ENCODE measurements around the gene OGDHL. TPM values are rescaled to one million over a fixed set of nuclear protein-coding genes. Genes with fewer than 3 reads are reported as not detected.

OGDHL gene
- total RNA-seq, 1 experiment from 2014 or later: 21.4 TPM

DNA sequence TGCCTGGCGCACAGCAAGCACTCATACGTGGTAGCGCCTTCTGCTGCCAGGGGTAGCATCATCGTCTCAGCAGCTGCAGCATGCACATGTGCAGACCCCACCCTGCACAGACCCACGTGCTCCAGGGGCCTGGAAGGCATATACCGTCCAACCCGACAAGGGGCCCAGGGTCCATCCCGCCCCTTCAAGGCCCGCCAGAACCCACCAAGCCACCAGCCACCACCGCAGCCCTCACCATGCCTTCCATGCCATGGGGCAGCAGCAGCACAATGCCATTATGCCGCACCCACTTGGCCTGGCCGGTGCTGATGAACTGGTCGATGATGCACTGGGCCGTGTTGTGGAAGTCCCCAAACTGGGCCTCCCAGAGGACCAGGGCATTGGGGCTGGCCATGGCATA is 22.7 kb downstream of the OGDHL start:
- Mint-ChIP-seq H3K27ac (ENCODE audit: unreplicated experiment) (no peak overlapping the region), H3K4me3 (ENCODE audit: unreplicated experiment) (no peak overlapping the region), H3K27me3 (ENCODE audit: insufficient read depth, unreplicated experiment) (no peaks in the 10 kb centered on the region), H3K36me3 (ENCODE audit: insufficient read depth, unreplicated experiment) (peaks cover 3% of the 10 kb centered on the region), H3K4me1 (ENCODE audit: low read depth, unreplicated experiment) (peaks cover 14% of the 10 kb centered on the region), H3K9me3 (ENCODE audit: unreplicated experiment) (peaks cover 12% of the 10 kb centered on the region)
- CTCF ChIA-PET: interaction anchor here (0.6 kb wide), 1 partner anchor 327 kb away, joined by 3 read pairs; no protein-coding TSS in a partner anchor
- BruUV-seq (replicated peaks): no TSS peak
- H3K4me3 ChIP-seq (ENCODE audit: low read depth, low read length): no peak overlapping the region
- peaks cover 15% of the 10 kb centered on the region for H3K4me1 ChIP-seq
- H3K36me3 ChIP-seq (ENCODE audit: control insufficient read depth, insufficient read depth, low read length): 0 out of 2 replicates have a peak, but pooled peaks cover 2% of the 10 kb centered on the region
- no peaks in the 10 kb centered on the region for H3K27me3 ChIP-seq (replicated peaks; ENCODE audit: control insufficient read depth, insufficient read depth, low read length)
- no peaks in the 10 kb centered on the region for H3K9me3 ChIP-seq
- intact Hi-C loops (cut with micrococcal nuclease; ENCODE audit: unreplicated experiment): no loop called here
- TF ChIP-seq, protein P1, sequence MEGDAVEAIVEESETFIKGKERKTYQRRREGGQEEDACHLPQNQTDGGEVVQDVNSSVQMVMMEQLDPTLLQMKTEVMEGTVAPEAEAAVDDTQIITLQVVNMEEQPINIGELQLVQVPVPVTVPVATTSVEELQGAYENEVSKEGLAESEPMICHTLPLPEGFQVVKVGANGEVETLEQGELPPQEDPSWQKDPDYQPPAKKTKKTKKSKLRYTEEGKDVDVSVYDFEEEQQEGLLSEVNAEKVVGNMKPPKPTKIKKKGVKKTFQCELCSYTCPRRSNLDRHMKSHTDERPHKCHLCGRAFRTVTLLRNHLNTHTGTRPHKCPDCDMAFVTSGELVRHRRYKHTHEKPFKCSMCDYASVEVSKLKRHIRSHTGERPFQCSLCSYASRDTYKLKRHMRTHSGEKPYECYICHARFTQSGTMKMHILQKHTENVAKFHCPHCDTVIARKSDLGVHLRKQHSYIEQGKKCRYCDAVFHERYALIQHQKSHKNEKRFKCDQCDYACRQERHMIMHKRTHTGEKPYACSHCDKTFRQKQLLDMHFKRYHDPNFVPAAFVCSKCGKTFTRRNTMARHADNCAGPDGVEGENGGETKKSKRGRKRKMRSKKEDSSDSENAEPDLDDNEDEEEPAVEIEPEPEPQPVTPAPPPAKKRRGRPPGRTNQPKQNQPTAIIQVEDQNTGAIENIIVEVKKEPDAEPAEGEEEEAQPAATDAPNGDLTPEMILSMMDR (IDR thresholded peaks at IDR 0.05; ENCODE audit: insufficient read depth in 1 of 2, low read depth in 1 of 2, low read length in 1 of 2, severe bottlenecking in 1 of 2, unreplicated experiment in 1 of 2): no peak
- POLR2A ChIA-PET: no interaction called here
- no peak for DNase-seq

DNA sequence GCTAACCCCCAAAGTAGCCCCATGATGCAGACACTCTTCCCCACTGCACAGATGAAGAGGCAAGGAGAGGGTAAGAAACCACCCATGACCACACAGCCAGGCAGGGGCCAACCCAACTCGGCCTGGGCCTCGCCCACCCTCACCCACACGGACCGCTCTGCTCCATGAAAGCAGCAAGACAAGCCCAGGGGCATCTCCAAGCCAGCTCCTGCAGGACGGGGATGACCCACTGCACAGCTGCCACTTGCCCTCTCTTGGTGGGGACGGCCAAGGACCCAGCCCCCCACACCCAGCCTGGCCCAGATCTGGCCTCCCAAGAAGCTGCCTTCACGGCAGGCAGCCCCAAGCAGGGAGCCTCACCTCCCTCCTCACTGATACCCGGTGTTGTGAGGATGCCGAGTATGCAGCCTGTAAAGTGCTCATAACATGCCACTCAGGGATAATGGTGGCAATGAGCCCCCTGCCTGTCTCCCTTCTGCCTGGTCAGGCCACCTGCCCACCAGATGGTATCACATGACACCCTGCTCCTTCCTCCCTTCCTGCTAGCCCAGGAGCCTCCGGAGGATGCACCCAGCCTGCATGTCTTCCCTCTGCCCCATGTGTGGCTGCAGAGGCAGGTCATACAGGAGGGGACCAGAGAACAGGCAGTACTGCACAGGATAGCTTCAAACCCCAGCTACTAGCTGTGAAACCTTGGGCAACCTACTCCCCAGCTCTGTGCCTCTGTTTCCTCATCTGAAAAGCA is 23.3 kb downstream of the OGDHL start:
- no peak for DNase-seq
- H3K9me3 ChIP-seq: no peaks in the 10 kb centered on the region
- Mint-ChIP-seq H3K9me3 (ENCODE audit: unreplicated experiment) (peaks cover 12% of the 10 kb centered on the region), H3K4me1 (ENCODE audit: low read depth, unreplicated experiment) (peaks cover 19% of the 10 kb centered on the region), H3K4me3 (ENCODE audit: unreplicated experiment) (no peak overlapping the region), H3K27ac (ENCODE audit: unreplicated experiment) (no peak overlapping the region), H3K36me3 (ENCODE audit: insufficient read depth, unreplicated experiment) (peaks cover 6% of the 10 kb centered on the region), H3K27me3 (ENCODE audit: insufficient read depth, unreplicated experiment) (no peaks in the 10 kb centered on the region)
- ChIA-PET CTCF (interaction anchor here (0.6 kb wide), 1 partner anchor 328 kb away, joined by 3 read pairs; no protein-coding TSS in a partner anchor), POLR2A (no interaction called here)
- TF ChIP-seq, protein P1 (IDR thresholded peaks at IDR 0.05; ENCODE audit: insufficient read depth in 1 of 2, low read depth in 1 of 2, low read length in 1 of 2, severe bottlenecking in 1 of 2, unreplicated experiment in 1 of 2): no peak
- no peaks in the 10 kb centered on the region for H3K27me3 ChIP-seq (replicated peaks; ENCODE audit: control insufficient read depth, insufficient read depth, low read length)
- intact Hi-C loops (cut with micrococcal nuclease; ENCODE audit: unreplicated experiment): no loop called here
- H3K4me1 ChIP-seq: peaks cover 21% of the 10 kb centered on the region
- BruUV-seq (replicated peaks): no TSS peak
- H3K4me3 ChIP-seq (ENCODE audit: low read depth, low read length): no peak overlapping the region
- H3K36me3 ChIP-seq (ENCODE audit: control insufficient read depth, insufficient read depth, low read length): 0 out of 2 replicates have a peak, but pooled peaks cover 2% of the 10 kb centered on the region

DNA sequence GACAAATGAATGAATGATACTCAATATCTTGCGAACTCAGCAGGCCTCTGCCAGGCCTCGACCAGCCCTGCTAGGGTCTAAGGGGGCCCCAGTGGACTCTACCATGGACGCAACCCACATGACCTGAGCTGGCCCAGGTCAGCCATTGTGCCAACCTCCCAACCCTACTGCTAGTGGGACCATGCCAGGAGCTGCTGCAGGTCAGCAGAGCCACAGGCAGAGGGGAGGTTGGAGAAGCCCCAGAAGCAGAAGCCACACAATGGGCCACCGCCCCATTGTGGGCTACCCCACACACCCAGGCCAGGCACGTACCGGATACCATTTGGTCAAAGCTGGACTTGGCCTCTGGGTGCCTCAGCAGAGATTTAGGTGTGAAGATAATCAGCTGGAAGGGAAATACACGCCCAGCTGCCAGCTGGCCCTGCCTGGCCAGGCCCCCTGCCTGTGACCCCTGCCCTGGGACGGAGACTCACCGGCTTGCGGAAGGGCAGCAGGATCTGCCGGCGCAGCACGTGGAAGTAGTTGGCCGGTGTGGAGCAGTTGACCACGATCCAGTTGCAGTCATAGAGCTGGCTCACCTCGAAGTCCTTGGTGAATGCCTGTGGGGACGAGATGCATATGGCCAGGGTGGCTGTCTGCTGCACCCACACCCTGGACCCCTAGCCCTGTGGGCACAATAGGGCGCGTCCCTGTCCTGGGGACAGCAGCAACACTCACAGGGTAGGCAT is 24.5 kb downstream of the OGDHL start:
- ChIA-PET CTCF (no interaction called here), POLR2A (no interaction called here)
- H3K4me1 Mint-ChIP-seq (ENCODE audit: low read depth, unreplicated experiment): peaks cover 30% of the 10 kb centered on the region
- no peak overlapping the region for H3K4me3 Mint-ChIP-seq (ENCODE audit: unreplicated experiment)
- intact Hi-C loops (cut with micrococcal nuclease; ENCODE audit: unreplicated experiment): no loop called here
- TF ChIP-seq, protein P1 (IDR thresholded peaks at IDR 0.05; ENCODE audit: insufficient read depth in 1 of 2, low read depth in 1 of 2, low read length in 1 of 2, severe bottlenecking in 1 of 2, unreplicated experiment in 1 of 2): no peak
- Histone ChIP-seq H3K27me3 (replicated peaks; ENCODE audit: control insufficient read depth, insufficient read depth, low read length) (no peaks in the 10 kb centered on the region), H3K36me3 (ENCODE audit: control insufficient read depth, insufficient read depth, low read length) (0 out of 2 replicates have a peak, but pooled peaks cover 3% of the 10 kb centered on the region), H3K4me3 (ENCODE audit: low read depth, low read length) (no peak overlapping the region), H3K9me3 (no peaks in the 10 kb centered on the region), H3K4me1 (peaks cover 23% of the 10 kb centered on the region)
- no peaks in the 10 kb centered on the region for H3K27me3 Mint-ChIP-seq (ENCODE audit: insufficient read depth, unreplicated experiment)
- H3K27ac Mint-ChIP-seq (ENCODE audit: unreplicated experiment): no peak overlapping the region
- DNase-seq: no peak
- no TSS peak for BruUV-seq (replicated peaks)
- H3K36me3 Mint-ChIP-seq (ENCODE audit: insufficient read depth, unreplicated experiment): peaks cover 6% of the 10 kb centered on the region
- H3K9me3 Mint-ChIP-seq (ENCODE audit: unreplicated experiment): peaks cover 12% of the 10 kb centered on the region
